B cell (primary cell): ENCODE results near the gene BROX. TPM values are rescaled to one million over a fixed set of nuclear protein-coding genes. Genes with fewer than 3 reads are reported as not detected.

ENCODE experiments used
- ATAC-seq: fragments of 200-7000 bp; cut with Tn5 transposase; one replicate; pipeline ENCODE4 v1.10.0; 2021; ENCODE audit warnings: low read depth, mild to moderate bottlenecking, moderate number of reproducible peaks, moderate library complexity
- CTCF ChIA-PET: fragments of 350-600 bp; sonication (Branson Sonifier 250); formaldehyde crosslinking; loops from one replicate; lab custom pipeline; 2021; ENCODE audit warnings: antibody characterized with exemption, inconsistent platforms; lab: Charles Lee
- POLR2A ChIA-PET: fragments of 350-600 bp; sonication (Branson Sonifier 250); formaldehyde crosslinking; loops from one replicate; lab custom pipeline; 2021; ENCODE audit warnings: antibody characterized with exemption; lab: Charles Lee
- DNase-seq: peaks from one replicate; pipeline ENCODE4 v3.0.0; 2013
- H2AFZ ChIP-seq: 2 replicates; pipeline ENCODE4 v1.6.1; 2012; ENCODE audit warnings: mild to moderate bottlenecking, low read depth, low read length; ENCODE audit not compliant: insufficient read depth, poor library complexity, severe bottlenecking
- H3K27ac ChIP-seq, 2 donors: 1 replicate in 1 of 2; 2 replicates in 1 of 2; pipeline ENCODE4 v1.5.1; 2012 to 2013; ENCODE audit warnings: low read length in 2 of 2, mild to moderate bottlenecking in 2 of 2, moderate library complexity in 1 of 2
- H3K27me3 ChIP-seq, 4 experiments: fragments of 200-600 bp in 1 of 4; sonication (generic) in 1 of 4; replicated peaks in 1 of 4; 1 replicate in 2 of 4; 2 replicates in 2 of 4; pipeline versions ENCODE4 v1.6.1 to v1.7.0; 2013 to 2016; ENCODE audit warnings: low read length in 3 of 4, mild to moderate bottlenecking in 2 of 4, mixed read lengths in 1 of 4, moderate library complexity in 1 of 4; ENCODE audit not compliant: insufficient read depth in 4 of 4, control insufficient read depth in 3 of 4; ENCODE audit errors: control extremely low read depth in 1 of 4
- H3K36me3 ChIP-seq, 2 experiments: replicated peaks in 1 of 2; 1 replicate in 1 of 2; 2 replicates in 1 of 2; pipeline versions ENCODE4 v1.6.1 to v1.7.1; 2013; ENCODE audit warnings: low read length in 1 of 2; ENCODE audit not compliant: insufficient read depth in 2 of 2, control insufficient read depth in 1 of 2; ENCODE audit errors: control extremely low read depth in 1 of 2, extremely low read depth in 1 of 2
- H3K4me1 ChIP-seq, 2 donors: fragments of 200-600 bp in 1 of 2; sonication (generic) in 1 of 2; 1 replicate in 1 of 2; 2 replicates in 1 of 2; pipeline versions ENCODE4 v1.5.1 to v1.6.1; 2013 to 2017; ENCODE audit warnings: low read length in 2 of 2; ENCODE audit not compliant: control insufficient read depth in 2 of 2, insufficient read depth in 2 of 2
- H3K4me2 ChIP-seq: replicated peaks from 2 replicates; pipeline ENCODE3; 2012; ENCODE audit warnings: mild to moderate bottlenecking, low read depth, low read length; ENCODE audit not compliant: poor library complexity, severe bottlenecking
- H3K4me3 ChIP-seq, 5 experiments: fragments of 200-600 bp in 1 of 5; sonication (generic) in 1 of 5; 1 replicate in 3 of 5; 2 replicates in 2 of 5; pipeline versions ENCODE4 v1.5.1 to v1.7.0; 2011 to 2016; ENCODE audit warnings: low read length in 4 of 5, mild to moderate bottlenecking in 4 of 5, low read depth in 2 of 5, control low read depth in 1 of 5, moderate library complexity in 1 of 5; ENCODE audit not compliant: insufficient read depth in 1 of 5; ENCODE audit errors: control extremely low read depth in 1 of 5, extremely low read depth in 1 of 5
- H3K79me2 ChIP-seq: fragments of 200-600 bp; sonication (generic); one replicate; pipeline ENCODE4 v1.6.0; 2016; ENCODE audit warnings: low read length; ENCODE audit not compliant: control insufficient read depth, insufficient read depth
- H3K9ac ChIP-seq: fragments of 200-600 bp; sonication (generic); 2 replicates; pipeline ENCODE4 v1.6.1; 2017; ENCODE audit warnings: mild to moderate bottlenecking, low read length, moderate library complexity
- H3K9me3 ChIP-seq, 3 donors: one replicate each; pipeline versions ENCODE4 v1.6.1 to v1.7.1; 2013; ENCODE audit warnings: low read length in 2 of 3; ENCODE audit not compliant: control insufficient read depth in 2 of 3, insufficient read depth in 1 of 3; ENCODE audit errors: control extremely low read depth in 1 of 3
- H4K20me1 ChIP-seq: 2 replicates; pipeline ENCODE4 v1.6.0; 2012; ENCODE audit warnings: mild to moderate bottlenecking, low read length; ENCODE audit not compliant: insufficient read depth, control insufficient read depth, poor library complexity, severe bottlenecking
- H3K27ac Mint-ChIP-seq: one replicate; pipeline ENCODE4 v1.8.0; 2021; ENCODE audit warnings: mixed read lengths
- H3K27me3 Mint-ChIP-seq: one replicate; pipeline ENCODE4 v1.8.0; 2021; ENCODE audit warnings: mixed read lengths
- H3K4me1 Mint-ChIP-seq: one replicate; pipeline ENCODE4 v1.8.0; 2021; ENCODE audit warnings: mixed read lengths
- H3K4me3 Mint-ChIP-seq: one replicate; pipeline ENCODE4 v1.8.0; 2021; ENCODE audit warnings: mixed read lengths
- H3K9me3 Mint-ChIP-seq: one replicate; pipeline ENCODE4 v1.8.0; 2022; ENCODE audit warnings: mixed read lengths; ENCODE audit not compliant: insufficient read depth
- EZH2 ChIP-seq: IDR thresholded peaks from 2 replicates; pipeline ENCODE4 v1.6.1; 2012; ENCODE audit warnings: borderline replicate concordance, low read depth, mild to moderate bottlenecking, moderate library complexity, low read length; ENCODE audit not compliant: insufficient read depth, poor library complexity, severe bottlenecking
- WGBS: methylation state at CpG from one replicate; pipeline ENCODE4 v1.1.5; 2013; ENCODE audit warnings: missing lambda C conversion rate; ENCODE audit not compliant: insufficient coverage; 5-methylcytosine and 5-hydroxymethylcytosine counted together
- intact Hi-C: fragments of 100-400 bp; cut with micrococcal nuclease; formaldehyde crosslinking; loops from one replicate; pipeline ENCODE4 v1.10.0; 2022
- polyA plus RNA-seq: library from polyadenylated mRNA; depleted of rRNA; stranded (reverse); fragments of >200 nt; gene quantifications from 2 replicates; pipeline ENCODE4 v1.2.3, GENCODE V29; 2012
- total RNA-seq, 2 donors: library from RNA; stranded (reverse); fragments of 120-200 nt in 1 of 2; gene quantifications; 1 replicate in 1 of 2; 2 replicates in 1 of 2; pipeline versions ENCODE4 v1.2.3 to v1.2.4, GENCODE V29; 2013 to 2022
- TF ChIP-seq, protein P1 (sequence below): fragments of 200-600 bp; IDR thresholded peaks from one replicate; pipeline ENCODE4 v1.8.0; 2022; ENCODE audit warnings: antibody characterized with exemption, mild to moderate bottlenecking

BROX gene
- total and polyA plus RNA-seq, 2 donors (not counting 1 experiment from before 2014, with no cell fraction given), result 8.7 to 57.8 TPM

DNA sequence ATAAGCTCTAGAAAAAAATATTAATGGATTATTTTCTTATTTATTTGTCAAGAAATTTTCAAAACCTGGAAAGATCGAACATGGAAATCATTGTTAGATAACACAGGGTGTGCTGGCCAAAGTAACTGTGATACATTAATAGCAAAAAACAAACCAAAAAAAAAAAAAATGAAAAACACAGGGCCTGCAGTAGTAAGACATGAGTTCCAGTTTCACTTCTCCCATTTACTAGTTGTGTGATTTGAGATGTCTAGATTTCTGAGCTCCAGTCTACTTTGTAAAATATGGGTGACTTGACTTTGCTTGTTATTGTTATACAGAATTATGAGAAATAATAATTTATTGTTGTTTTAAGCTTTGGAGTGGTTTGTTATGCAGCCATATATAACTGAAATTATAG lies 38.3 kb downstream of the BROX start:
- peaks cover 59% of the 10 kb centered on the region for H3K4me1 Mint-ChIP-seq
- Histone ChIP-seq H3K4me3 (peak overlapping the region in 1 of 5 experiments; percentile 29), H3K79me2 (peaks cover 15% of the 10 kb centered on the region), H3K9me3 (peaks cover 0 to 3% (median 0%) of the 10 kb centered on the region in 3 donors), H3K4me2 (peak overlapping the region; percentile 50), H3K27ac (peak overlapping the region; percentile 58 to 83), H3K27me3 (no peaks in the 10 kb centered on the region), H4K20me1 (no peaks in the 10 kb centered on the region), H3K36me3 (peaks cover 0 to 12% of the 10 kb centered on the region in 2 experiments), H3K4me1 (peaks cover 57 to 58% of the 10 kb centered on the region in 2 donors), H3K9ac (peak overlapping the region; percentile 22), H2AFZ (peak overlapping the region; percentile 49)
- no CpG with 5 or more reads among the region's 1 CpG for WGBS
- intact Hi-C loops, result loop anchor here (2.0 to 5.0 kb wide), 2 partner anchors 22 to 37 kb away; no protein-coding TSS in a partner anchor
- POLR2A ChIA-PET, result interaction anchor here (1.0 to 3.1 kb wide), 4 partner anchors 12 to 38 kb away, joined by 5 to 19 read pairs (median 6); partner anchors contain the start of genes AIDA and BROX
- peak; percentile 86 for ATAC-seq
- peak; percentile 65 for DNase-seq
- CTCF ChIA-PET, result interaction anchor here (0.7 to 4.2 kb wide), 19 partner anchors 9 to 1940 kb away, joined by 3 to 31 read pairs (median 7); partner anchors contain the start of gene FAM177B
- TF ChIP-seq EZH2, result no peak
- TF ChIP-seq, protein P1, sequence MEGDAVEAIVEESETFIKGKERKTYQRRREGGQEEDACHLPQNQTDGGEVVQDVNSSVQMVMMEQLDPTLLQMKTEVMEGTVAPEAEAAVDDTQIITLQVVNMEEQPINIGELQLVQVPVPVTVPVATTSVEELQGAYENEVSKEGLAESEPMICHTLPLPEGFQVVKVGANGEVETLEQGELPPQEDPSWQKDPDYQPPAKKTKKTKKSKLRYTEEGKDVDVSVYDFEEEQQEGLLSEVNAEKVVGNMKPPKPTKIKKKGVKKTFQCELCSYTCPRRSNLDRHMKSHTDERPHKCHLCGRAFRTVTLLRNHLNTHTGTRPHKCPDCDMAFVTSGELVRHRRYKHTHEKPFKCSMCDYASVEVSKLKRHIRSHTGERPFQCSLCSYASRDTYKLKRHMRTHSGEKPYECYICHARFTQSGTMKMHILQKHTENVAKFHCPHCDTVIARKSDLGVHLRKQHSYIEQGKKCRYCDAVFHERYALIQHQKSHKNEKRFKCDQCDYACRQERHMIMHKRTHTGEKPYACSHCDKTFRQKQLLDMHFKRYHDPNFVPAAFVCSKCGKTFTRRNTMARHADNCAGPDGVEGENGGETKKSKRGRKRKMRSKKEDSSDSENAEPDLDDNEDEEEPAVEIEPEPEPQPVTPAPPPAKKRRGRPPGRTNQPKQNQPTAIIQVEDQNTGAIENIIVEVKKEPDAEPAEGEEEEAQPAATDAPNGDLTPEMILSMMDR, result no peak
- no peaks in the 10 kb centered on the region for H3K27me3 Mint-ChIP-seq
- peak overlapping the region; percentile 54 for H3K4me3 Mint-ChIP-seq
- H3K9me3 Mint-ChIP-seq, result no peaks in the 10 kb centered on the region
- H3K27ac Mint-ChIP-seq, result peak overlapping the region; percentile 94

DNA sequence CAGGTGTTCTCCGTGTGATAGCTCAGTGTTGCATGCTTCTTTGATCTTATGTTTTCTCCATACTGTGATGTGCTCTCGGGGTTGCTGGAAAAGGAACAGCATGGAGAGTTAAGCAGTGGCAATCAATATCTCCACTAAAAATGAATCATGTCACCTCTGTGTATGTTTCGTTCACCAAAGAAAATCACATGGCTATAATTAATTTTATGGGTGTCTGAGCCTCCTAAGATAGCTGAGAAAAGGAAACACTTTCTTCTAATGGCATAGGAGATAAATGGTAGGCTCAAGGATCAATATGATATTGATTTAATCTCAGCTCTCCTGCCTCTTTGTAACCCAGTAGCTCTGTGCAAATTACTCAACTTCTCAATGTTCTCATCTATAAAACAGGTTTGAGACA lies 38.9 kb downstream of the BROX start:
- H3K4me1 Mint-ChIP-seq, result peaks cover 63% of the 10 kb centered on the region
- peak overlapping the region in 1 of 5 experiments; percentile 29 for H3K4me3 ChIP-seq
- H3K27me3 Mint-ChIP-seq, result no peaks in the 10 kb centered on the region
- H3K27me3 ChIP-seq, result no peaks in the 10 kb centered on the region
- H3K4me2 ChIP-seq, result peak overlapping the region; percentile 50
- intact Hi-C loops, result loop anchor here (2.0 to 5.0 kb wide), 2 partner anchors 22 to 36 kb away; no protein-coding TSS in a partner anchor
- CTCF ChIA-PET, result interaction anchor here (0.8 to 4.2 kb wide), 17 partner anchors 10 to 1941 kb away, joined by 3 to 31 read pairs (median 7); partner anchors contain the start of gene FAM177B
- POLR2A ChIA-PET, result interaction anchor here (0.6 to 3.1 kb wide), 5 partner anchors 12 to 107 kb away, joined by 3 to 19 read pairs (median 4); no protein-coding TSS in a partner anchor
- H3K9me3 Mint-ChIP-seq, result no peaks in the 10 kb centered on the region
- WGBS, result no CpG with 5 or more reads among the region's 3 CpGs
- H3K27ac Mint-ChIP-seq, result peak overlapping the region; percentile 94
- peaks cover 57 to 58% of the 10 kb centered on the region in 2 donors for H3K4me1 ChIP-seq
- H3K4me3 Mint-ChIP-seq, result peak overlapping the region; percentile 54
- TF ChIP-seq EZH2, result no peak
- TF ChIP-seq, protein P1, result no peak
- H3K9me3 ChIP-seq, result peaks cover 0 to 3% (median 0%) of the 10 kb centered on the region in 3 donors
- ATAC-seq (no peak), DNase-seq (no peak)
- H4K20me1 ChIP-seq, result no peaks in the 10 kb centered on the region
- peaks cover 0 to 11% of the 10 kb centered on the region in 2 experiments for H3K36me3 ChIP-seq
- peak overlapping the region; percentile 58 to 83 for H3K27ac ChIP-seq
- peak overlapping the region; percentile 49 for H2AFZ ChIP-seq
- peaks cover 14% of the 10 kb centered on the region for H3K79me2 ChIP-seq
- peak overlapping the region; percentile 22 for H3K9ac ChIP-seq
